Astrocyte of the cerebellum (primary cell): Measurements from ENCODE around the gene THBS1.
A peak's percentile ranks its signal among the peaks of the same experiment; 100 is the strongest.

Experiments
- DNase-seq: peaks from one replicate; pipeline ENCODE4 v3.0.0-alpha.2; 2011; ENCODE audit warnings: low read depth
- H3K4me3 ChIP-seq: 2 replicates; pipeline ENCODE4 v1.5.1; 2011; ENCODE audit warnings: mild to moderate bottlenecking, low read depth, low read length, moderate library complexity
- CTCF ChIP-seq: IDR thresholded peaks from 2 replicates; pipeline ENCODE4 v1.5.1; 2012; ENCODE audit warnings: low read length, low read depth, moderate library complexity, mild to moderate bottlenecking; ENCODE audit errors: missing control alignments
- in situ Hi-C: cut with HindIII; loops from 2 replicates; pipeline ENCODE4 v1.10.0; 2017; ENCODE audit warnings: low sequenced_read_pairs

The THBS1 gene

GRCh38 chr15:39578851-39579486, 1.9 kb upstream of the THBS1 start:
- in situ Hi-C loops = loop anchor here (5.0 kb wide), 1 partner anchor 762 kb away; no protein-coding TSS in a partner anchor
- no peak for DNase-seq
- TF ChIP-seq CTCF = peak; percentile 35
- H3K4me3 ChIP-seq = peak overlapping the region; percentile 77

- peak; percentile 70 for DNase-seq
- no peak for TF ChIP-seq CTCF
- in situ Hi-C loops = loop anchor here (5.0 kb wide), 1 partner anchor 762 kb away; no protein-coding TSS in a partner anchor
- peak overlapping the region; percentile 77 for H3K4me3 ChIP-seq
These were observed 1.3 kb upstream of the THBS1 start for GRCh38 chr15:39579487-39580116.

GRCh38 chr15:39580117-39580484, 778 bp upstream of the THBS1 start:
- in situ Hi-C loops = no loop called here
- TF ChIP-seq CTCF = peak; percentile 95
- peak overlapping the region; percentile 77 for H3K4me3 ChIP-seq

GRCh38 chr15:39581242-39581792, 438 bp downstream of the THBS1 start:
- DNase-seq = no peak
- TF ChIP-seq CTCF = no peak
- in situ Hi-C loops = no loop called here
- peak overlapping the region; percentile 77 for H3K4me3 ChIP-seq

More at GRCh38 chr15:39580117-39580484, 778 bp upstream of the THBS1 start:
- peak; percentile 92 for DNase-seq

GRCh38 chr15:39581793-39582285, 960 bp downstream of the THBS1 start:
- H3K4me3 ChIP-seq = peak overlapping the region; percentile 77
- TF ChIP-seq CTCF = peak; percentile 39
- no peak for DNase-seq
- in situ Hi-C loops = no loop called here

- no peak for DNase-seq
- in situ Hi-C loops = no loop called here
- peak overlapping the region; percentile 77 for H3K4me3 ChIP-seq
- no peak for TF ChIP-seq CTCF
These were observed 1.6 kb downstream of the THBS1 start for GRCh38 chr15:39582286-39582976.
